GM21423 (cell line): Measurements from ENCODE around the gene DOCK11.
A peak's percentile ranks its signal among the peaks of the same experiment; 100 is the strongest.
"Not testable (repeated sequence)": the region's sequence is repeated elsewhere in the genome, so short reads cannot be mapped to it uniquely, and the experiment has no call there.

ENCODE experiments used
- ATAC-seq: cut with Tn5 transposase; IDR thresholded peaks from one replicate; pipeline ENCODE4 v1.9.1; 2021; ENCODE audit warnings: mild to moderate bottlenecking, moderate library complexity; ENCODE audit not compliant: unreplicated experiment

Gene DOCK11

DNA sequence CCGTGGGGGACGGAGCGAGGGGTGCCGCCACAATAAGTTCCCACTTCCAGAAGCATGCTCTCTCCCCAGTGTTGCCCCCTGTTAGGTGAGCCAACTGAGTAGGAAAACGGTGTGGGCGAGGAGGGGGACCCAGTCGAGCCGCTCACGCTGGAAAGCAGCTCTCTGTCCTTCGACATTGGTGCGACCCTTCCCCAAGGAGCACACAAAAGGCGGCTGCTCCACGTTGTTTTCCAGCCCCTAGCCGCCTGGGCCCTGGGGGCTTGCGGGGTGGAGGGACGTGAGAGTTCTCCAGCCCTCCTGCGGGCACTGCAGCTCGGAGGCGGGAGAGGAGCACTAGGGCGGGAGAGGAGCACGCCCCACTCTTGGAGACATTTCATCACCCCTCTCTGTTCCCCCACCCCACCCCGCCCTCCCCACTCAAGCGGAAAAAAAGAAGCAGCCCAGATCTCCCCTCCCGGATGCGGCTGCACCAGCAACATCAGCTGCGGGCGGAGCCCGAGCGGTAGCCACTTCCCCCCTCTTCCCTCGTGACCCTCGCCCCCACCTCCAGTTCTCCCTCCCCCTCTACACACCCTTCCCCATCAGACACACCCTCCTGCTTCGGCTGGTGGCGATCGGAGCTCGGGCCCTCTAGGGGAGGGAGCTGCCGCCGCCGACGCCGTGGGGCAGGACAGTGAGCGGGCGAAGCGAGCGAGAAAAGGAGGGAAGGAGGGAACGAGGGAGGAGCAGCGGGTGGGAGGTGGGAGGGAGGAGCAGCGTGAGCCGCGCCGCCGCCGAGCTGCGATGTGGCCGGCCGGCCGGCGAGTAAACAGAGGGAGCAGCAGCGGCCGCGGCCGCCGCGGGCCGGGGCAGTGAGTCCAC lies at the start of gene DOCK11:
Gene DOCK11, plus strand, starts transcription at position 755 of the 861 bp plus-strand sequence. CDS start 157 bp downstream, outside the sequence.
- ATAC-seq: peak; percentile 65

DNA sequence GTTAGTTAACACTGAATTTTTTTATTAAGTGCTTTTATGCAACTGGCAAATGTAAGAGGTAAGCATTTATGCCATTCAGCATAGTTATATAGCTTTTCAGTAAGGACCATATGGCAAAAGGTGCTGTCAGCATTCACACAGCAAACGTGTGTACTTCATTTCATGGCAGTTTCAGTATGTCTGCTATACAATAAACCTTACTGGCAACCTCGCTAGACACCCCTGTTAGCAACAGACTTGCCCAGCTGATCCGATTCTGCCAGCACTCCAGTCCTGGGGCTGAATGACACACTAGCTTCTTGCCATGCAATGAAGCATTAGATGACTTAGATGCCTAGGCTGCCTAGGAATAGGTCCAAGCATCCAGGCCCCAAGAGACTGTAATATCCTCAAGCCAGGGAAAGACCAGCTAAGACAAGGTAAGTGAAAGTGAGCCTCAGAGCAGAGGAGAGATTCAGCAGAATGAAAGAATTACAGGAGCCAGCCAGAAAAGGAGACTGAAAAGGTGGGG lies 47.3 kb upstream of the DOCK11 start:
- ATAC-seq: no peak

DNA sequence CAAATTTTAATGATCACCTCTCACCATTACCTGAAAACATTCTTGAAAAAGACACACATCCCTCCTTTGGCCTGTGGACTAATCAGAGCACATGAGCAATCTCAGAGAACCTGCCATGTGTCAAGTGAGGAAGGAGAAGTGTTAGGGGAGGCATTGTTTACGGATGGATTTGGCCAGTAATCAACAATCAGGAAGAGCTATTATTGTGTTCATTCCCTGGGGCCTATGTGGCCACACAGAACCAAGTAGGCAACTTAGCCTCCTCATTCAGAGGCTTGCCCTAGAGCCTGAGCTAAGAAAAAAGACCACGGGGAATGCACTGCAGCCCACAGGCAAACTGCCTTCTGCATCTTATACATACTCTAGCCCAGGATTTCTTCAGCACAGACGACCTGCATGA lies 40.6 kb upstream of the DOCK11 start:
- ATAC-seq: no peak

DNA sequence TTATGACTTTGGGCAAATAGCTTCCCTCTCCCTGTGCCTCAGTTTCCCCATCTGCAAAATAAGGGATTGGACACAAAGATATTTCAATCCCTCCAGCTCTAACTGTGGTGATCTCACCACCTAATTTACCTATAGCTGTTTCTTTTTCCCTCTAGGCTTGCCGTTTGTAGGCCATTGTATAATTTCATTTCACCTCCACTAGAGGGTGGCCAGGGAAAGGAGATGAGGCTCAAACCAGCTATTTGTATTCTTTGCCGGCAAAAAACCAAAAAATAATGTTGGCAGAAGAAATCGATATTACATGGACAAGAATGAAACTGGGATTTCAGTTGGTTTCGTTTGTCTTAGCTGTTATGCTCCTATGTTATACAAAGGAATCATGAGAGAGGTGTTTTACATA lies 36.1 kb upstream of the DOCK11 start:
- ATAC-seq: peak; percentile 56

DNA sequence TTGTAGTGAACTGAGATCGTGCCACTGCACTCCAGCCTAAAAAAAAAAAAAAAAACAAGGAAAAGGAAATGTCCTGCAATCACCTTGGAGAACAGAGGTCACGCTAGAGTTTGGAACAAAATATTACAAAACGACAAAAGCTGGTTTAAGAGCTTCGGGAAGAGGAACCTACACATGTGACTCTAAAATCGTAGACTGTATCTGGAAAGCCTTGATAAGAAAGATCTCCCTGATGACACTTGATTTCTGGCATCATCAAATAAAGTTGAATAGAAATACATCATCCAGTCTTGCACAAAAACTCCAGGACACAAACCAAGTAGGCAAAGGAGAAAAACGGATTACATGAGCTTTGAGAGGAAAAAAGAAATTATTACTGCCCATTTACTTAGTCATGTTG lies 31.1 kb upstream of the DOCK11 start:
- ATAC-seq: no peak

DNA sequence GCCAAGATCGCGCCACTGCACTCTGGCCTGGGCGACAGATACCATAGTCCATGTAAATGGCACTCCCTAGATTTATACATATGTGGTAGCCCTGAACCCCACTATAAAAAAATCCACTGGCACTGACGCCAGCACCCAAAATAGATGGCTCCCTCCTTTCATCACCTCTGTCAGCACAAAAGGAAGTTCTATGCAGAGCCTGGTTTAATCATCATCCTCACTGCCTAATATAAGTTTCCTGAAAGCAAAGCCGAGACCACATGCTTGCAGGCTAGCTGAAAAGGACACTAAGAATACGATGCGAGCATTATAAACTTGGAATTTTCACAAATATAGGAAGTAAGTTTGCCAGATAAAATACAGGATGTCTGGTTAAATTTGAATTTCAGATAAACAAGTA lies 27.5 kb upstream of the DOCK11 start:
- no peak for ATAC-seq

DNA sequence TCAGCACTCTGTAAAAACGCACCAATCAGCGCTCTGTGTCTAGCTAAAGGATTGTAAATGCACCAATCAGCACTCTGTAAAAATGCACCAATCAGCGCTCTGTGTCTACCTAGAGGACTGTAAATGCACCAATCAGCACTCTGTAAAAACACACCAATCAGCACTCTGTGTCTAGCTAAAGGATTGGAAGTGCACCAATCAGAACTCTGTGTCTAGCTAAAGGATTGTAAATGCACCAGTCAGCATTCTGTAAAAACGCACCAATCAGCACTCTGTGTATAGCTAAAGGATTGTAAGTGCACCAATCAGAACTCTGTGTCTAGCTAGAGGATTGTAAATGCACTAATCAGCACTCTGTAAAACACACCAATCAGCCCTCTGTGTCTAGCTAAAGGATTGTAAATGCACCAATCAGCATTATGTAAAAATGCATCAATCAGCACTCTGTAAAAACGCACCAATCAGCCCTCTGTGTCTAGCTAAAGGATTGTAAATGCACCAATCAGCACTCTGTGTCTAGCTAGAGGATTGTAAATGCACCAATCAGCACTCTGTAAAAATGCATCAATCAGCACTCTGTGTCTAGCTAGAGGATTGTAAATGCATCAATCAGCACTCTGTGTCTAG lies 24.8 kb upstream of the DOCK11 start:
- not testable (repeated sequence) for ATAC-seq

DNA sequence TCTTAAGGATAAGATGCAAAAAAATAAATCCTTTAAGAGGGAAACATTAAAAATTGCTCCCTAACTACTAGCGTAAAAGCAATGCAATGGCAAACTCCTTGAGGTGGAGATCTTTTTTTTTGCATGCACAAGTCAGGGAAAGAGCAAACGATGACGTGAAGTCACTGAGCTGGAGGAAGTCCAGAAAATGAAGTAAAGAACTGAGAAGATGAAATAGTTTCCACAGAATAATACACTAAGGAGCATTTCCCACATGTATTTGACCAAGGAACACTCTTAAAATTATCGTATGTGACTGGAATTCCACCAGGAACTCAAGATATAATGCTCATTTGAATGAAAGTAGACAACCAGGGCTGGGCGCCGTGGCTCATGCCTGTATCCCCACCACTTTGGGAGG lies 21.0 kb upstream of the DOCK11 start:
- no peak for ATAC-seq

DNA sequence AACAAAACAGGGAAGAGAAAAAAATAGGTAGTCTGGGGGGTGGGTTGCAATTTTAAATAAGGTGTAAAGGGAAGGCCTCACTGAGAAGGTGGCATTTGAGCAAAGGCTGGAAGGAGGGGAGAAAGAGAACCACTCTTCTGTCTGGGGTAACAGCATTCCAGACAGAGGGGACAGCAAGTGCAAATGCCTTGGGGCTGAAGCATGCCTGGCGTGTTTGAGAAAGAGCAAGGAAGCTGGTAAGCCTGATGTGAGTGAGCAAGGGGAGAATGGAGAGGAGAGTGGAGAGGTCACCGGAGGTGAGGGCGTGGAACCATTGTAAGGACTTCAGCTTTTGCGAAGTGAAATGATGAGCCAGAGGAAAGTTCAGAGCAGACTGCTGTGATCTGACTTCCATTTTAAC lies 19.7 kb upstream of the DOCK11 start:
- ATAC-seq: no peak

DNA sequence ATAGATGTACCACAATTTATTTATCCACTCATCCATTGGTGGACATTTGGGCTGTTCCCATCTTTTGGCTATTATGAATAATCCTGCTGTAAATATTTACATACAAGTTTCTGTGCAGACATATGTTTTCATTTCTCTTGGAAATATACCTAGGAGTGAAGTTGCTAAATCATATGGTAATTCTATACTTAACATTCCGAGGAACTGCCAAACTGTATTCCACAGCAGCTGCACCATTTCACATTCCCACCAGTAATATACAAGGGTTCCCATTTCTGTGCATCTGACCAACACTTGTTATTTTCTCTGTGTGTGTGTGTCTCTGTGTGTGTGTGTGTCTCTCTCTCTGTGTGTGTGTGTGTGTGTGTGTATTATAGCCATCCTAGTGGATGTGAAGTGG lies 15.4 kb upstream of the DOCK11 start:
- no peak for ATAC-seq

DNA sequence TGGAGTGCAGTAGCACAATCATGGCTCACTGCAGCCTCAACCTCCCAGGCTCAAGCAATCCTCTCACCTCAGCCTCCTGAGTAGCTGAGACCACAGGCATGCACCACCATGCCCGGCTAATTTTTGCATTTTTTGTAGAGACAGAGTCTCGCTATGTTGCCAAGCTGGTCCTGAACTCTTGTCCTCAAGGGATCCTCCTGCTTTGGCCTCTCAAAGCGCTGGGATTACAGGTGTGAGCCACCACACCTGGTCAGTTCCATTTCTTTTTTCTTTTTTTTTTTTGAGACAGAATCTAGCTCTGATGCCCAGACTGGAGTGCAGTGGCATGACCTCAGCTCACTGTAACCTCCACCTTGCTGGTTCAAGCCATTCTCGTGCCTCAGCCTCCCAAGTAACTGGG lies 13.2 kb upstream of the DOCK11 start:
- not testable (repeated sequence) for ATAC-seq

DNA sequence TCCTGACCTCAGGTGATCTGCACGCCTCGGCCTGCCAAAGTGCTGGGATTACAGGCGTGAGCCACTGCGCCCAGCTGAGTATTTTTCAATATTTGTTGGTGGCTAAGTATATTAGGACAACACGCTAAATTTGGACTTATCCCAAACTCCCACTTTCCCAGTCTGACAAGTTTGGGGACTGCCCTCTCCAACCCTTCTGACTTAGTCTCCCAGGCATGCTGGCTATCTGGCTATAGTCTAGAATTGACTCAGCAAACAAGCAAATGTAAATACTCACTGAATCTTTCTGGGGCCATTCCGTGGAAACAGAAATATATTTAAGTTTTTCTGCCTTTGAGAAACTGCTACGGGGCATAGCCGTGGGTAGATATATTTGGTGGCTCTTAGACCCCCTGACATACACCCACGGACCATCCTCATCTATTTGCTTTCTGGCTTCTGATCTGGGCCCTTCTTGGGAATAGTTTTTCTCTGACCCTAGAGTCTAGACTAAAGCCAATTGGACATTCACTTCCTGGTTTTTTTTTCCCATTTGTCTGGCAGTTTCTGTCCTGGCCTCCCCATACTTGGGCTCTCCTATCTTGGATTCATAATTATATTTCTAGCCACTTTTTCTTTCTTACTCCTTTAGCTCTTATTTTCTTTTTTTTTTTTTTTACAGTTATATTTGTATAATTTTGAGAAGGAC lies 11.3 kb upstream of the DOCK11 start:
- no peak for ATAC-seq

DNA sequence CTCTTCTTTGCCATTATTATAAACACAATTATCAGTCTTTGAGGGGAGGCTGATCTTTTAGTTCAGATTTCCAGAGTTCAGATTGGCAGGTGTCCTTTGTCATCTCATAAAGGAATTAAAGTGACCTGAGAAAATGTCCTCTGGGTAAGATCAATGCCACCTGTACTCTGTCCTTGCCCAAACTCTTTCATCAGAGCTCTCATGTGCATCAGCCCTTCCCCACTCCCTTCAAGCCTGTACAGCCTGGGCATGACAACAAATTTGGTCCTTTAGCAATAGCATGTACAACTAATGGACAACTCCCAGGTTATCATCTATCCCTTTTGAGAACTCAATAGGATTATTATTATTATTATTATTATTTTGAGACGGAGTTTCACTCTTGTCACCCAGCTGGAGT lies 8.9 kb upstream of the DOCK11 start:
- ATAC-seq: not testable (repeated sequence)

DNA sequence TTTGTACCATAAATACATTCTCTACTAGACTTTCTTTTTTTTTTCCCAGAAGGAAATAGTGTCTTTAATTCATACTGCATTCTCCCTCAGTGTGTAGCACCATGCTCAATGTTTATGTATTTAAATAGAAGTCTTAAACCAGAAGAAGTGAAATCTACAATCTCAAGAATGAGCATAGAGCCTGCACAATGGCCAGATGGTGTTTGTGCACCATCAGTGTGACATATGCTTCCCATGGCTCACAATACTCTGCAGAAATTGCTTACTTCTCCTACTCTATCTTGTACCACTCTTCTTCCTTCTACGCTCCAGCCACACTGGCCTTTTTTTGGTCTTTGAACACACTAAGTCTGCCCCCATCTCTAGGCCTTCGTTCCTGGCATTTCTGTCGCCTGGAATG lies 2.6 kb upstream of the DOCK11 start:
- ATAC-seq: no peak

DNA sequence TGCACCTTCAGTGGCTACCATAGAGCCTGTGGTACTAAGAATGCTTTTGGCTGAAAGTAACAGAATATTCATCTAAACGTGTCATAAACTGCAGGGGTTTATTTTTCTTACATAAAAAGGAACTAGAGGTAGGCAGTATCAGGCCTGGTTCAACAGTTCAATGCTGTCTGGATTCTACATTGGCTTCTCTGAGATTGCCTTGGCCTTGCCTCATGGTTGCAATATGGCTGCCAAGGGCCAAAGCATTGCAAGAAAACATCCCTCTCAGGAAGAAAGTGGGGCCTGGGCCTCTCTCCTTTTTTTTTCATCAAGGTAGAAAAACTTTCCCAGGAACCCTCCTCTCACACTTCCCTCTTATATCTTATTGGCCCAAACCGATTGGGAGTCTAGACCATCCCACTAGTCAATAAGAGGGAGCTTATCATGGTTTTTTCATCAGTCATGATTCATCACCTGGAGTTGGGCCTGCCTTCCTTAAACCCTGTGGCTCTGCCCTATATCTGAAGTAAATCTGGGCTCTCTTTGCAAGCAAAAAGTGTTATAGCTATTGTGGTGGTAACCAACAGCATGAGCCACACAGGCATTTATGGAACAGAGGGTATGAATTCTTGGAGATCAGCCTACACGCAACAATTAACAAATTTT lies 1.8 kb upstream of the DOCK11 start:
- no peak for ATAC-seq

DNA sequence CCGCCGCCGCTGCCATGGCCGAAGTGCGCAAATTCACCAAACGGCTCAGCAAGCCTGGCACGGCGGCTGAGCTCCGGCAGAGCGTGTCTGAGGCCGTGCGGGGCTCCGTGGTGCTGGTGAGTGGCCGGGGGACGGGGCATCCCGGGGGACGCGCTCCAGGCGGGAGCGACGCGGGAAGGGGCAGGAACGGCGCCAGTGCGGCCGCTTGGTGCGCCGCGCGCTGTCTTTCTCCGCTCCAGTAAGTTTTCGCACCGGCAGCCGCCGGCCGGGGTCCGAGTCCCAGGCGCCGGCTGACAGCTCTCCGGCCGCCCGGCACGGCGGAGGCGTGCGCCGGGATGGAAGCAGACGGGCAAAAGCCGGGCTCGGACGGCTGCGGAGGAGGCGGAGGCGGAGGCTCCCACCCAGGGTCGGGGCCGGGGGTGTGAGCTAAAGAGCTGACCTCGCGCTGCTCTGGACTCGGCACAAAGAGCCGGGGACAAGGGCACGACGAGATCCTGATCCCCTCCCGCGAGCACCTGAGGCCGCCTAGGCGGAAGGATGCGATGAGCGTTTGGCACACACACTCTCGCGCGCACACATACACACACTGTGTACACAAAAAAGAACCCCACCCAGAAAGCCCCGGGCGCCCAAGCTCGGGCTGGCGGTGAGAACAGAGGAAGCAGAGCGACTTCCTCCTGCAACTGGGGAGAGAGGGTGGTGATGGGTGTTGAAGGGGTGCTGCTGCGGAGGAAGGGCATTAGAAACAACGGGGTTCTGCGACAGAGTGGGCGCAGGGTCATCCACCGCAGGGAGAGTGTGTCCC lies 545 bp downstream of the DOCK11 start:
- ATAC-seq: peak; percentile 43

DNA sequence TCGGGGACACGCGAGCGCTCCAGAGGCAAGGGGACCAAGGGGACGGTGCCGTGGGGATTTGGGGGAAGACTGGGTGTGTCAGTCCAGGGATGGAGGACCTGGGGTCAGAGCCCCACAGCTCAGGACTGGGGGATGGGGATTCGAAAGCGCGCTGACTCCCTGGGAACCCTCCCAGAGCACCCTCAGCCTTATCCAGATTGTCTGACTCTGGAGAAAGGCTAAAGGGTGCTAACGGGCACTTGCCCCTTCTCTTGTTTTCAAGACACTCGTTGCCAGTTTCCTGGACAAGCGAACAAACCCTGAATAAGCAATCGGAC lies 1.1 kb downstream of the DOCK11 start:
- ATAC-seq: peak; percentile 15

DNA sequence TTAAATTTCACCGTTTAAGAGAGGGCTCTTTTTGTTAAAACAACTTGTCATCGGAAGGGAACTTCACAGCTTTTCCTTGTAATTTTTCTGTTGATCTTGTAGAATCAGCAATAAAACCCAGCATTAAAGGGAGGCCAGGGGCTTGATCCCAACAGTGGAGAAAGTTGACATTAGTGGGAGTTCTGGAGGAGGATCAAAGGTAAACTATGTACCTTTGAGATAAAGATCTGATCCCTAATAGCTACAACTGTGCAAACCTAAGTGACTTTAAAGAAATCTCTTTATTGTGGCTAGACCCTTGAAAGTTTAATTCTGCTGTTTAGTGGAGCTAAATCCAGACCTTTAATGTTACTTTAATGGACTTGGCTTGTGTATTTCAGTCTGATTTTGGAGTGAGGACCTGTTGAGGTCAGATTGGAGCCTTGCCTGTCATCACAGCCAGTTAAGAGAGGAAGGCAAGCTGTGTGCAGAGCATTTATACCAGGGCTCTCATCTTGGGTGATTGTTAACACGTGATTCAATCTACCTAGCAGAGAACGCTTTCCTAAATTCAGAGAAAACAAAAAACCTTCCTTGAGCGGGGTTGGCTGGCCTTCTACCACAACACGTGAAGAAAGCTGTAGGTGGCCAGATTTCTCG lies 1.7 kb downstream of the DOCK11 start:
- ATAC-seq: no peak

DNA sequence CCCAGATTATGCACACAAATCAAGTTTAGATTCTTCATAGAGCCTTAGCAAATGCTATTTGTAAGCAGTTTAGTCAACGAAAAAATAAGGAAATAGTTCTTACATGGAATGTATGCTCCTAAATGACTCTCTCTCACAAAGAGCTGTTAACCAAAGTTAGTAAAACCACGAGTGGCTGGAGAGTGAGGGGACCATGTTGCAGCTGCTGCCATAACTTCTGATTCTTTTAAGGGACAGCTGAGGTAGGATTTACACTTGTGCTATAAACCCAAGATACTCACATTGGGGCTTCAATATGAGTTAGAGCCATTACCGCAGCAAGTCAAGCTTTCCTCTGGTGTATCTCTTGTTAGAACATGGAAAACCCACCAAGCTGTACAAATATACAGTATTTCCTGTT lies 2.7 kb downstream of the DOCK11 start:
- ATAC-seq: no peak

DNA sequence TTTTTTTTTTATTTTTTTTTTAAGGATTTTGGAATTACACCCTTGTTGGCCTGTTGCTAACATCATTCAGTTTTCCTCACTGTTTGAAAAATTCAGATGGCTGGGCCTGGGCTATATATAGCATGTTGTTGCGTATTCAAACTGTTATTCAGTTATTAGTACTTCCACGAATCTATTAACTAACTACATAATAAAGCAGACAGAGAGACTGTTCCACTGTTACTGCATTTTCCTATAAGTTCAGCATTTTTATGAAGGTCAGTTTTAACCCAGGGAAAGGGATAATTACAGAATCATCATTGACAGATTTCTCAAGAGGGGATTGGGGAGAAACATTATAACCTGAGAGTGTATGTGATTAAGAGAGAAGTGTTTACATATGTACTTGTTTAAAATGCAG lies 3.1 kb downstream of the DOCK11 start:
- no peak for ATAC-seq
